H1 (cell line): ENCODE measurements around the gene PXMP4. TPM values are rescaled to one million over a fixed set of nuclear protein-coding genes. Genes with fewer than 3 reads are reported as not detected.

Experiments
- SAP30 ChIP-seq: fragments of 300-600 bp; sonication (generic); IDR thresholded peaks from 2 replicates; pipeline ENCODE4 v1.7.1; 2012; ENCODE audit warnings: low read length, moderate library complexity, mild to moderate bottlenecking, inconsistent platforms; ENCODE audit not compliant: insufficient read depth, insufficient replicate concordance
- SRF ChIP-seq: IDR thresholded peaks from 2 replicates; pipeline ENCODE4 v1.6.1; 2011; ENCODE audit warnings: mild to moderate bottlenecking, low read depth, low read length, moderate library complexity
- polyA plus RNA-seq, 7 experiments: library from polyadenylated mRNA; depleted of rRNA in 3 of 7; stranded (reverse) in 5 of 7; unstranded in 2 of 7; fragments of >200 nt in 5 of 7; fragments of 200-250 nt in 2 of 7; gene quantifications; 1 replicate in 5 of 7; 2 replicates in 1 of 7; 4 replicates in 1 of 7; pipeline versions ENCODE4 v1.2.1 to v1.2.3, GENCODE V29; 2011 to 2013; ENCODE audit warnings: missing spikeins in 2 of 7, mixed read lengths in 2 of 7
- total RNA-seq: library from RNA; stranded (reverse); fragmentation: NEBNext Ultra II Directional; extraction: Animal tissue kit (Norgen Biotek cat#: 25700); gene quantifications from 2 replicates; pipeline ENCODE4 v1.2.1, GENCODE V29; 2021

Gene PXMP4
- total and polyA plus RNA-seq, 2 of the 8 experiments (the other 6 are each of a cell fraction or from before 2014, with no cell fraction given): 3.3 to 3.4 TPM

GRCh38 chr20:33730946-33731692 lies 11.0 kb upstream of the PXMP4 start (continued):
- TF ChIP-seq SAP30 (no peak), SRF (no peak)
